Mucosa of descending colon (tissue), 3 donors: ENCODE measurements around the gene STPG4. TPM values are rescaled to one million over a fixed set of nuclear protein-coding genes. Genes with fewer than 3 reads are reported as not detected.

Experiments
- ATAC-seq: fragments of 200-7000 bp; cut with Tn5 transposase; one replicate; pipeline ENCODE4 v1.9.1; 2020; ENCODE audit warnings: mild to moderate bottlenecking, moderate library complexity
- DNase-seq, 3 donors: peaks; one replicate each; pipeline ENCODE4 v3.0.0-alpha.2; 2020
- H3K36me3 ChIP-seq: fragments of 200-600 bp; one replicate; pipeline ENCODE4 v1.8.0; 2021; ENCODE audit warnings: low read depth, mild to moderate bottlenecking
- H3K4me1 ChIP-seq: fragments of 200-600 bp; one replicate; pipeline ENCODE4 v1.8.0; 2021; ENCODE audit warnings: low read depth, mild to moderate bottlenecking
- H3K4me3 ChIP-seq: fragments of 200-600 bp; one replicate; pipeline ENCODE4 v1.8.0; 2021; ENCODE audit warnings: mild to moderate bottlenecking
- H3K9me3 ChIP-seq: fragments of 200-600 bp; one replicate; pipeline ENCODE4 v1.8.0; 2021; ENCODE audit warnings: mild to moderate bottlenecking
- CTCF ChIP-seq: fragments of 200-600 bp; IDR thresholded peaks from one replicate; pipeline ENCODE4 v1.8.0; 2022; ENCODE audit warnings: antibody characterized with exemption, mild to moderate bottlenecking
- intact Hi-C, 2 donors: fragments of 100-400 bp; cut with DNase I in 1 of 2; cut with micrococcal nuclease in 1 of 2; formaldehyde crosslinking; loops; one replicate each; pipeline versions ENCODE4 v1.11.0 to v1.11.1; 2022; cut with DNase I, micrococcal nuclease
- total RNA-seq, 3 donors: library from RNA; stranded (reverse); fragmentation: NEBNext Ultra II Directional in 2 of 3; extraction: Animal tissue kit (Norgen Biotek cat#: 25700) in 2 of 3; gene quantifications; one replicate each; pipeline versions ENCODE4 v1.2.1 to v1.2.4, GENCODE V29; 2021 to 2023
- donor health status: DM: no; HTN: no; CAD: no; lungs with moderate emphysema.
- donor health status: DM: no; HTN: no; CAD: no.
- donor health status: DM: no; HTN: yes; CAD: no.

Gene STPG4
- total RNA-seq, 3 donors from 2014 or later: 0.46 to 0.63 TPM; not detected in 1

DNA sequence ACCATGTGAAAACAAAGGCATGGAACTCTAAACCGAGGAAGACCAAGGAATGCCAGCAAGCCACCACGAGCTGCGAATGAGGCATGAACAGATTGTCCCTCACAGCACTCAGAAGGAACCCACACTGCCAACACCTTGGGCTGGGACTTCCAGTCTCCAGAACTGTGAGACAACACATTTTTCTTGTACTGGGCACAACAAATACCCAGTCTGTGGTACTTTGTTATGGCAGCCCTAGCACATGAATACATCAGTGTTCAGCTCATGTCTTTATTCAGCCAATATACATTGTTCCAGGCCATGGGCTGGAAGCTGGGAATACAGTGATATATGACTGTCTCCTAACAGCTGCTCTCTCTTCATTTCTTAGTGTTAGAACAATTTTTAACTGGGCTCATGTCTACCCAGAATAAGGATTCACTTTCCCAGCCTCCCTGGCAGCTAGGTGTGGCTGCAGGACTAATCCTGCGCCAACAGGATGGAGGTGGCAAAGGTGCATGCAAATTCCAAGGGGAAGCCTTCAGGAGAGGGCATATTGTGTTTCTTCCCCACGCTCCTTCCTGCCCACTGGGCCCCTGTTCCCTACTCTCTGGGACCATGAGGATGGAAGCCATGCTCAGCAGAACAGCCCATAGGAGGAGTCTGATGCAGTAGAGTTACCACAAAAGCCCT, 59.6 kb downstream of the STPG4 start:
- DNase-seq (no peak), ATAC-seq (no peak)
- intact Hi-C loops: no loop called here
- TF ChIP-seq CTCF: no peak
- Histone ChIP-seq H3K9me3 (no peaks in the 10 kb centered on the region), H3K4me3 (no peak overlapping the region), H3K36me3 (no peaks in the 10 kb centered on the region), H3K4me1 (peaks cover 6% of the 10 kb centered on the region)

GRCh38 chr2:47094511-47095142, 60.5 kb downstream of the STPG4 start:
- H3K36me3 ChIP-seq: no peaks in the 10 kb centered on the region
- no peaks in the 10 kb centered on the region for H3K9me3 ChIP-seq
- H3K4me1 ChIP-seq: peaks cover 6% of the 10 kb centered on the region
- no peak overlapping the region for H3K4me3 ChIP-seq
- intact Hi-C loops: no loop called here
- ATAC-seq (no peak), DNase-seq (no peak)
- no peak for TF ChIP-seq CTCF

DNA sequence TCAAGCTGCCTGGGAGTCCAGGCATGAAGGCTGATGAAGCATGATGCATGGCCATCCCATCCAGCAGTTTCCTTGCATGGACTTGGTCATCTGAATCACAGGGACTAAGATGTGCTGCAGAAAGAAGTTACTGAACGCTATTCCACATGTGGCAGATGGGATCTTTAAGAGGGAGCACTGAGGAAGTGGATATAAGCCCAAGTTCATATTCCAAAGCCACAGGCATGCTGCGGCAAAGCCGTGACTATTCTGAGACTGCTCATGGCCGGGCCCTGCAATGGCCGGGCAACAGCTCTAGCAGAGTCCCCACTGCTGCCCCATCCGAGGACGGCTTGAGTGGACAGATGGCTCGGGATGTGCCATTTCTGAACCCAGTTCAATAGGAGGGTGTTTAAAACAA, 61.5 kb downstream of the STPG4 start:
- intact Hi-C loops: no loop called here
- H3K9me3 ChIP-seq: no peaks in the 10 kb centered on the region
- TF ChIP-seq CTCF: no peak
- H3K36me3 ChIP-seq: no peaks in the 10 kb centered on the region
- ATAC-seq (no peak), DNase-seq (no peak)
- no peak overlapping the region for H3K4me3 ChIP-seq
- H3K4me1 ChIP-seq: peaks cover 3% of the 10 kb centered on the region

DNA sequence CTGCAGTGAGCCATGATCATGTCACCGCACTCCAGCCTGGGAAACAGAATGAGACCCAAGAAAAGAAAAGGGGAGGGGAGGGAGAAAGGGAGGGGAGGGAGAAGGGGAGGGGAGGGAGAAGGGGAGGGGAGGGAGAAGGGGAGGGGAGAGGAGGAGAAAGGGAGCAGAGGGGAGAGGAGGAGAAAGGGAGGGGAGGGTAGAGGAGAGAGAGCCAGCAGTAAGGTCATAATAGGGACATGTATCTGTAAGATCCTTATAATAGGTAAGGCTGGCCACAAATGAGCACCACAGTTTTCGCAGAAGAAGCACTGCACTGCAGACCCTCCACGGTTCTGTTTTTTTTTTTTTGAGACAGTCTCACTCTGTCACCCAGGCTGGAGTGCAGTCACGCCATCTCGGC, 62.6 kb downstream of the STPG4 start:
- intact Hi-C loops: no loop called here
- no peak for TF ChIP-seq CTCF
- no peak for ATAC-seq

GRCh38 chr2:47091118-47091517, 64.0 kb downstream of the STPG4 start:
- intact Hi-C loops: no loop called here
- ATAC-seq: no peak
- Histone ChIP-seq H3K4me1 (no peaks in the 10 kb centered on the region), H3K4me3 (no peak overlapping the region), H3K9me3 (no peaks in the 10 kb centered on the region), H3K36me3 (no peaks in the 10 kb centered on the region)
- DNase-seq: no peak
- no peak for TF ChIP-seq CTCF

More for the DNA sequence above, 62.6 kb downstream of the STPG4 start:
- Histone ChIP-seq H3K4me1 (no peaks in the 10 kb centered on the region), H3K4me3 (no peak overlapping the region), H3K9me3 (no peaks in the 10 kb centered on the region), H3K36me3 (no peaks in the 10 kb centered on the region)
- DNase-seq: no peak
